AG04450 (cell line): Measurements from ENCODE around the gene HADHA. TPM values are rescaled to one million over a fixed set of nuclear protein-coding genes. Genes with fewer than 3 reads are reported as not detected.

Source experiments
- CTCF ChIA-PET: fragments of 300-600, 350-600 bp; formaldehyde crosslinking; extraction: SDS; loops from one replicate; lab custom pipeline; 2022; ENCODE audit warnings: antibody characterized with exemption, inconsistent platforms; lab: Charles Lee
- POLR2A ChIA-PET: fragments of 350-600 bp; formaldehyde crosslinking; extraction: SDS; loops from one replicate; lab custom pipeline; 2021; ENCODE audit warnings: antibody characterized with exemption, inconsistent platforms; lab: Yijun Ruan, JAX
- DNase-seq: peaks from one replicate; pipeline ENCODE4 v3.0.0-alpha.2; 2011; ENCODE audit warnings: low read depth, low spot score
- H3K27ac ChIP-seq: one replicate; pipeline ENCODE4 v1.5.1; 2012; ENCODE audit warnings: low read depth, low read length, control low read depth
- H3K27me3 ChIP-seq: one replicate; pipeline ENCODE4 v1.6.0; 2012; ENCODE audit warnings: low read length; ENCODE audit not compliant: control insufficient read depth, insufficient read depth
- H3K4me3 ChIP-seq: 2 replicates; pipeline ENCODE4 v1.5.1; 2011; ENCODE audit warnings: mild to moderate bottlenecking, low read depth, low read length, control low read depth
- H3K9me3 ChIP-seq: 2 replicates; pipeline ENCODE4 v1.5.1; 2012; ENCODE audit warnings: low read length; ENCODE audit not compliant: control insufficient read depth, insufficient read depth
- CTCF ChIP-seq: IDR thresholded peaks from 2 replicates; pipeline ENCODE4 v1.5.1; 2011; ENCODE audit warnings: low read depth, low read length, control low read depth, inconsistent platforms
- polyA plus RNA-seq: library from polyadenylated mRNA; depleted of rRNA; stranded (reverse); fragments of >200 nt; gene quantifications from 2 replicates; pipeline ENCODE4 v1.2.3, GENCODE V29; 2011

HADHA gene
- polyA plus RNA-seq, 1 experiment: 172 TPM

- POLR2A ChIA-PET: no interaction called here
Observed at GRCh38 chr2:26229595-26229994, 14.8 kb downstream of the HADHA start.

GRCh38 chr2:26224095-26224494 is 20.3 kb downstream of the HADHA start:
- TF ChIP-seq CTCF: no peak
- ChIA-PET POLR2A (interaction anchor here (0.6 kb wide), 1 partner anchor 281 kb away, joined by 3 read pairs; no protein-coding TSS in a partner anchor), CTCF (interaction anchor here (1.2 kb wide), 1 partner anchor 354 kb away, joined by 3 read pairs; no protein-coding TSS in a partner anchor)
- Histone ChIP-seq H3K27me3 (no peaks in the 10 kb centered on the region), H3K4me3 (no peak overlapping the region), H3K9me3 (no peaks in the 10 kb centered on the region), H3K27ac (no peak overlapping the region)
- DNase-seq: no peak

More at GRCh38 chr2:26229595-26229994, 14.8 kb downstream of the HADHA start:
- Histone ChIP-seq H3K9me3 (no peaks in the 10 kb centered on the region), H3K27ac (no peak overlapping the region), H3K4me3 (no peak overlapping the region), H3K27me3 (no peaks in the 10 kb centered on the region)
- DNase-seq: no peak
- TF ChIP-seq CTCF: no peak
- CTCF ChIA-PET: no interaction called here

GRCh38 chr2:26223018-26223417 is 21.4 kb downstream of the HADHA start:
- H3K9me3 ChIP-seq: peaks cover 1% of the 10 kb centered on the region; the same call in 1 of the 2 replicates
- H3K27ac ChIP-seq: no peak overlapping the region
- DNase-seq: no peak
- ChIA-PET POLR2A (no interaction called here), CTCF (no interaction called here)
- TF ChIP-seq CTCF: no peak
- no peak overlapping the region for H3K4me3 ChIP-seq
- H3K27me3 ChIP-seq: no peaks in the 10 kb centered on the region

GRCh38 chr2:26217720-26218119 is 26.7 kb downstream of the HADHA start:
- CTCF ChIA-PET: interaction anchor here (1.1 kb wide), 1 partner anchor 112 kb away, joined by 4 read pairs; no protein-coding TSS in a partner anchor
- no peak overlapping the region for H3K27ac ChIP-seq
- TF ChIP-seq CTCF: no peak
- POLR2A ChIA-PET: no interaction called here
- DNase-seq: no peak
- no peaks in the 10 kb centered on the region for H3K27me3 ChIP-seq
- no peak overlapping the region for H3K4me3 ChIP-seq
- H3K9me3 ChIP-seq: peaks cover 7% of the 10 kb centered on the region

GRCh38 chr2:26216587-26216986 is 27.8 kb downstream of the HADHA start:
- TF ChIP-seq CTCF: no peak
- H3K27me3 ChIP-seq: no peaks in the 10 kb centered on the region
- no peak overlapping the region for H3K4me3 ChIP-seq
- POLR2A ChIA-PET: no interaction called here
- CTCF ChIA-PET: no interaction called here
- H3K27ac ChIP-seq: no peak overlapping the region
- H3K9me3 ChIP-seq: peaks cover 7% of the 10 kb centered on the region
- DNase-seq: no peak
